Forelimb muscle (tissue), 1 donor: ENCODE measurements around the gene DAZAP1. TPM values are rescaled to one million over a fixed set of nuclear protein-coding genes. Genes with fewer than 3 reads are reported as not detected.

Source experiments
- DNase-seq: peaks from one replicate; pipeline ENCODE4 v3.0.0-alpha.2; 2013; ENCODE audit warnings: low read depth
- polyA plus RNA-seq: library from polyadenylated mRNA; unstranded; fragments of 120-200 nt; gene quantifications from one replicate; pipeline ENCODE4 v1.2.1, GENCODE V29; 2013; ENCODE audit not compliant: insufficient read length

Gene DAZAP1
- polyA plus RNA-seq, 1 donor, result 66.9 TPM

DNA sequence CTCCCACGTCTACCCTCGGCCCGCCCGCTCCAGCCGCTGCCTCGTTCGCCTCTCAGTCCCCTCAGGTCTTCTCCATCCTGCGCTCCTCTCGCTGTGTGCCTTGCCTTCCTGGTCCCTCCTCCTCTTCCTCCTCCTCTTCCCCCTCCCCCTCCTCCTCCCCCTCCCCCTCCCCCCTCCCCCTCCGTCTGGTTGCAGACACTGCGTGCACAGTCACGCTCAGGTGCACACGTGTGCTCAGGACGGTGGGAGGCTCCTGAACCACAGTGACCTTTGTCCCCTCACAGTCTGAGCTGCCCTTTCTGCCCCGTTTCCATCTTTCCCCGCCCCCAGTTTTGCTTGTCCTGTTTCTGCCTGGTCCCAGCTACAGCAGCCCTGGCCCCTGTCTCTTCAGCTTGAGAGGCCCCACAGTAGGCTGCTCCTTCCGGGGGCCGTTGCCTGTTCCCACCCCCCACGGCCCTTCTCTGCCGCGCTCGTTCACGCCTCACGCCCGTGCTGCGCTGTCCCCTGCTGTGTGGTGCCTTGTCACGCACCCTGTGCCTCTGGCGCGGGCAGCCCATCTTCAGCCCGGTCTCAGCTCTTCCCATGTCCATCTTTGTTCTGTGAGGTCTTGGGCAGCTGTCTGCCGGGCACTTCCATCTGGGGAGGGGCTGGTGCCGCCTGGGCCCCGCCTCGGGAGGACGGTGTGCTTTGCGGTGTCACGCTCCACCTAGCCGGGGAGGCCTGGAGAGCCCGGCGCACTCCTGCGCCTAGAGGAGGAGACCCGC, 17.0 kb downstream of the DAZAP1 start:
- no peak for DNase-seq

- DNase-seq, result no peak
Observed at GRCh38 chr19:1425102-1425837, 17.9 kb downstream of the DAZAP1 start.

DNA sequence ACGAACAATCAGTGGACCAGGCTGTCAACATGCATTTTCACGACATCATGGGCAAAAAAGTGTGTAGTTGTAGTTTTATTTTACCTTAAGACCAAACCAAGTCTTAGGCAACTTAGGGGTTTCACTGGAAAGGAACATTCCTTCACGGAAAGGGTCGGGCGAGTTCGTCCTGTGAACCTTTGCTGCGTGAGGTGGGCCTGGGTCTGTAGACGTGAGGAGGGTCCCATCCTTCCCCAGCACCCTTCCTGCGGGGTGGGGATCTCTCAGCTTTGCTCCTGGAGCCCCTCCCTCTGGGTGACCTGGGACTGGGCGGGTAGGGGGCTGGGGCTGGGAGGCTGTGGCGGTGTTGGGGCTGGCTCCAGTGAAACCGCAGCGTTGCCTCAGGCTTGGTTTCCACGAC, 18.5 kb downstream of the DAZAP1 start:
- DNase-seq, result no peak

- DNase-seq, result no peak
Observed at GRCh38 chr19:1426736-1427135, 19.4 kb downstream of the DAZAP1 start.

- DNase-seq, result no peak
Observed at GRCh38 chr19:1427221-1427920, 20.0 kb downstream of the DAZAP1 start.

DNA sequence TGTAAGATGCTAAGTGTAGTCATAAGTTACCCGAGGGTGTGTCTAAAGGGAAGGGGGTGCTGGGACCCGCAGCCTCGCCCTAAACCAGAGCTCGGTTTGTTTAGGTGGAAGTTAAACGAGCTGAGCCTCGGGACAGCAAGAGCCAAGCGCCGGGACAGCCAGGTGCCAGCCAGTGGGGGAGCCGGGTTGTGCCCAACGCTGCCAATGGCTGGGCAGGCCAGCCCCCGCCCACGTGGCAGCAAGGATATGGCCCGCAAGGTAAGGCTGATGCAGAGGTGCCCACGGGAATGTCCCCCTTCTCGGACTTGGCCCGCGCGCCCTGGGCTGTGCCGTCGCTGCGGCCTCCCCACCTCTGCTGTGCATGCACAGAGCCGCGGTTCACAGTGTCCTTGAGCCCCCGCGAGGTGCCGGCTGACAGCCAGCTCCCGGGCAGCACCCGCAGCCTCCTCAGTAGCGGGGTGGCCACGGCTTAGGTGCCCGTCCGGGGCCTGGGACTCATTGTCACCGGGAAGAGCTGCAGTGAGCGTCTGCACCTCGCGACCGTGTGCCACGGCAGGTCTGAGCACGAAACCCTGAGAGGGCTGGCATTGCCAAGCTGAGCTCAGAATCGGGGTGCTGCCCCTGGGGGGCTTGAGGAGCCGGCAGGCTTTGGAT, 21.5 kb downstream of the DAZAP1 start:
- DNase-seq, result no peak

- DNase-seq, result no peak
Observed at GRCh38 chr19:1429750-1430149, 22.4 kb downstream of the DAZAP1 start.

DNA sequence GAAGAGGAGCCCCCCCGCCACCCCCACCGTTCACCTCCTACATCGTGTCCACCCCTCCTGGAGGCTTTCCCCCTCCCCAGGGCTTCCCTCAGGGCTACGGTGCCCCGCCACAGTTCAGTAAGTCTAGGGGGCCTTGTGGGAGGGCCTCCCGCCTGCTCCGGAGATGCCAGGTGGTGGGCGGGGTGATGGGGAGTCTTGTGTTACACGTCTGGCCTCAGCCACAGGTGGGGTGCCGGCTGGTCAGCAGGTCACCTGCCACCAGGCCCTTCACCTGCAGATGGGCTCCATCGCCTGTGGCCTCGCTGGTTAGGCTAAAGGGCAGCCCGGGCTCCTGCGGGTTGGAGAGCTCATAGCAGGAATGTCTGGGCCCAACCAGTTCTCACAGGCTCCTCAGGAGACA, 22.9 kb downstream of the DAZAP1 start:
- DNase-seq, result no peak

GRCh38 chr19:1431759-1432506, 24.5 kb downstream of the DAZAP1 start:
- DNase-seq, result no peak

DNA sequence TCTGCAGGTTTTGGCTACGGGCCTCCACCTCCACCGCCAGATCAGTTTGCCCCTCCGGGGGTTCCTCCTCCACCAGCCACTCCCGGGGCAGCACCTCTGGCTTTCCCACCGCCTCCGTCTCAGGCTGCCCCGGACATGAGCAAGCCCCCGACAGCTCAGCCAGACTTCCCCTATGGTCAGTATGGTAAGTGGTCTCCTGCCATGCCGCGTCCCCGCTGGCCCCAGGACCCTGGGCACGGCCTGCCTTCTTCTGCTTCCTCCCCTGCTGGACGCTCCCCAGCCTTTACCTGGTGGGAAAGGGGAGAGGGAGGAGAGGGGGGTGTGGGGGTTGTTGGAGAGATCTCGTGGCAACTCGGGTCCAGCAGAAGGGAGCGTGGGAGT, 25.1 kb downstream of the DAZAP1 start:
- no peak for DNase-seq

- DNase-seq, result no peak
Observed at GRCh38 chr19:1433119-1434039, 26.0 kb downstream of the DAZAP1 start.

GRCh38 chr19:1434040-1434366, 26.6 kb downstream of the DAZAP1 start:
- no peak for DNase-seq

- DNase-seq, result no peak
Observed at GRCh38 chr19:1434577-1435060, 27.2 kb downstream of the DAZAP1 start.

DNA sequence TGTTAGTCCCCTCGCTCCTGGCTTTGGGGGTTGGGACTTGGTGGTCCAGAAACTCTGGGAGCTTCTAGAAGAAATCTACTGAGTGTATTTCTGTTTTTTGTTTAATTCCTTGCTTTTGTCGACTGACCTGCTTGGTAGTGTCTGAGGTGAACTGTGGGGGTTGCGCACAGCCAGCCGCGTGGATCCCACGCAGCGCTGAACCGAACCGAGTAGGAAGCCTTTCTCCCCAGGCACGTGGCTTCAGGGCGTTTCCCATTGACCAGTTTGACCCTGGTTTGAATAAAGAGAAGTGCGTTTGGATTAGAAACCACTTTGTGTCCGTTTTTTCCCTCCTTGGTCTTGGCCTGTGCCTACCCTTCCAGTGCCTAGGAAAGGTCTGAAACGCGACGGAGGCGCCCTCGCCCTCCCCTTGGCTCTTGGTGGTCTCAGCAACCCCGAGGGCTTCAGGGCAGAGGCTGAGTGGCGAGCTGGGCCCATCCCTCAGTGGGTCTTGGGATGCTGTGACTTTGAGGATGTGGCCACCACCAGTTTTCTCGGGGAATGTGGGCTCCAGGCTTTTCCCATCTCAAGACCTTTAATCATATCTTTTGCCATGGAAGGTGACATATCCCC, 28.1 kb downstream of the DAZAP1 start:
- DNase-seq, result no peak

GRCh38 chr19:1437609-1438008, 30.2 kb downstream of the DAZAP1 start:
- DNase-seq, result no peak

DNA sequence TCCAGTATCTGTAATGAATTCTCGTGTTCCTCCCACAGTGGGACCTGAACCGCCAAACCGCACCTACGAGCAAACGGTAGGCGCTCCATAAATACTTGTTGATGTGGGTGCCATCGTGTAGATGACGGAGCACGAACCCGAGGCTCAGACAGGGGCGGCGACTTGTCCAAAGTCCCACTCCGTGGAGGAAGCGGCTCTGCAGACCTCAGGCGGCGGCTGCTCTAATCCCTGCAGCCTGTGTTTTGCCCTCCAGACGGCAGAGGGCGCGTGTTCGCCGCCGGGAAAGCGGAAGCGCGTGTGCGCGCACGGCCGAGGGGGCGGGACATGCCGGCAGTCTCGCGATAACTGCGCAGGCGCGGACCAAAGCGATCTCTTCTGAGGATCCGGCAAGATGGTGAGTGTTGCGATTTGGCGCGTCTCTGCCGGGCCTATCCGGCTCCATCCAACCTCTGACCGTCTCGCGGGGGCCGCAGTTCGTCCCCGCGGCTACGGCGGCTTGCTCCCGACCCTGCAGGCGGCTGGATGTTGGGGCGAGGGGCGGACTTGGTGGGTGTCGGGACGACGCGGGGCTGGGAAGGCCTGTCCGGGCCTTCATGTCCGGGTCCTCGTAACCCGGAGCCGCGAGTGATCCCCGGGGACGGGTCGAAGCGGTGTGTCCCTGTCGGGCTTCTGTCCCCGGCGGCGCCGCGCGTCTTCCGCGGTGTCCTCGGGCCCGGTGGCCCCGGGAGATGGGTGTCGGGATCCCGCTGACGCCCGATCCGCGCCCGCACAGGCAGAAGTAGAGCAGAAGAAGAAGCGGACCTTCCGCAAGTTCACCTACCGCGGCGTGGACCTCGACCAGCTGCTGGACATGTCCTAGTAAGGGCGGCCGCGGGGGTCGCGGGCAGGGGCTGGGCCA, 30.9 kb downstream of the DAZAP1 start, which contains the start of gene RPS15:
TSS of gene RPS15 (plus strand) at position 362 of the 898 bp plus-strand sequence. CDS start at position 392, 30 bp downstream.
- DNase-seq, result peak; percentile 89

GRCh38 chr19:1438933-1439354, 31.6 kb downstream of the DAZAP1 start:
- DNase-seq, result no peak
